ENCODE results near the gene AHR.

AHR gene

GRCh38 chr7:17298102-17298839, at the start of gene AHR:
AHR (plus strand) TSS chr7:17298652; CDS start chr7:17299265, 613 bp downstream.
- peak; percentile 91 for DNase-seq

DNA sequence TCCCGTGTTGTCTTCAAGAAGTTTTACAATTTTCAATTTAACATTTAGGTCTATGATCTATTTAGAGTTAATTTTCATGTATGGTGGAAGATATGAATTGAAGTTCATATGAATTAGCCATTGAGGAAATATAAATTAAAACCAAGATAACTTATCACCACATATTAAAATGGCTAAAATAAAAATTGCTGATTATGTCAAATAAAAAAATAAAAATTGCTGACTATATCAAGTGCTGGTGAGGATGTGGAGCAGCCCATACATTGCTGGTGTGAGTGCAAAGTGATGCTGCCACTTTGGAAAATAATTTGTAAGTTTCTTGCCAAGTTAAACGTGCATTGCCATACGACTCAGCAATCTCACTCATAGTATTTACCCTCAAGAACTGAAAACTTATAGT, 44.6 kb upstream of the AHR start:
- no peak for DNase-seq

GRCh38 chr7:17255926-17256325, 42.5 kb upstream of the AHR start:
- DNase-seq = no peak

DNA sequence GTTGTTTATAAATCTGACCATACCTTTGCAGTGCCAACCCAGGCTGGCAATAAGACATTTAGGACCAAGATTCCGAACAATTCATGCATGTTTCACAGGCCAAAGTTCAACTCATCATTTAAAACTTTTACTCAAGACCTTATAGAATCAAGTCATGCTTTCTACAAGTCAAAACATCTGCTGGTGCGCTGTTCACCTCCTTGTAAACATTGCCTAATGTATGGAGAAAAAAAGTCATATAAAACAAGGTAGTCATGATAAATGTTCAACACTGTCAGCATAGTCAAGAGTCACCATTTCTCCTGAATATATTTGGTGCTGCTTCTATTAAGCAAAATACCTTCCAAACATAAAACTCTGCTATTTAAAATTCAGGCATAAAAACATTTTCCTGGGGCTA, 42.1 kb upstream of the AHR start:
- no peak for DNase-seq

DNA sequence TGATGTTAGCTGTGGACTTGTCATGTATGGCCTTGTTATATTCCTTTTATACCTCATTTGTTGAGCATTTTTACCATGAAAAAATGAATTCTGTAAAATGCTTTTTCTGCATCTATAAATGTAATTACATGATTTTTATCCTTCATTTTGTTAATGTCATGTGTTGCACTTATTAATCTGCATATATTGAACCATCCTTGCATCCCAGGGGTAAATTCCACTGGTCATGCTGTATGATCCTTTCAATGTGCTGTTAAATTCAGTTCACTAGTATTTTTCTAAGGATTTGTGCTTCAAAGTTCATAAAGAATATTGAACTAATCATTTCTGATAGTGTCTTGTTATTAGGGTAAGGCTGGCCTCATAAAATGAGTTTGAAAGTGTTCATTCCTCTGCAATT, 31.9 kb upstream of the AHR start:
- DNase-seq = no peak

DNA sequence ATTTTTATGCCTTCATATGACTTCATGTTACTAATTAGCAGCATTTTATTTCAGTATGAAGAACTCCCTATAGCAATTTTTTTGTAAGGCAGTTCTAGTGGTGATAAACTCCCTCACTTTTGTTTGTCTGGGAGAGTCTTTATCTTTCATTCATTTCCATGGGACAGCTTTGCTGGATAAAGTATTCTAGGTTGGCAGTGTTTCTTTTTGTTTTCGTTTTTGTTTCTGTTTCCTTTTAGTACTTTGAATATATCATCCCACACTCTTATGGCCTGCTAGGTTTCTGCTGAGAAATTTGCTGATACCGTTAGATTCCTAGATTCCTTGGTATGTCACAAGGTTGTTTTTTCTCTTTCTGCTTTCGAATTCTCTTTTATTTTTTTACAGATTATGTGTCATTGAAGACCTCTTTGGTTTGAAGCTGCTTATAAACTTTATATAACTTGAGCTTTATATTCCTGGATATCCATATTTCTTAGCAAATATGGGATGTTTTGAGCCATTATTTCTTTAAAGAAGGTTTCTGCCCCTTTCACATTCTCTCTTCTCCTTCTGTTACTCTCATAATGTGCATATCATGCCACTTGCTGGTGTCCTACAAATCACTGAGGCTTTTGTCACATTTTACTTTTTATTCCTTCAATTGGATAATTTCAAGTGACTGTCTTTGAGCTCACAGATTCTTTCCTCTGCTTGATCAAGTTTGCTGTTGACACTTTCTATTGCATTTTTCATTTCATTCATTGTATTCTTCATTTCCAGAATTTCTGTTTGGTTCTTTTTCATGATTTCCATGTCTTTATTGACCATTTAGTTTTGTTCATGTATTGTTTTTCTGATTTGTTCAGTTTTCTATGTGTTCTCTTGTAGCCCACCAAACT, 28.9 kb upstream of the AHR start:
- DNase-seq = no peak

GRCh38 chr7:17274551-17275245, 23.8 kb upstream of the AHR start:
- DNase-seq = no peak

DNA sequence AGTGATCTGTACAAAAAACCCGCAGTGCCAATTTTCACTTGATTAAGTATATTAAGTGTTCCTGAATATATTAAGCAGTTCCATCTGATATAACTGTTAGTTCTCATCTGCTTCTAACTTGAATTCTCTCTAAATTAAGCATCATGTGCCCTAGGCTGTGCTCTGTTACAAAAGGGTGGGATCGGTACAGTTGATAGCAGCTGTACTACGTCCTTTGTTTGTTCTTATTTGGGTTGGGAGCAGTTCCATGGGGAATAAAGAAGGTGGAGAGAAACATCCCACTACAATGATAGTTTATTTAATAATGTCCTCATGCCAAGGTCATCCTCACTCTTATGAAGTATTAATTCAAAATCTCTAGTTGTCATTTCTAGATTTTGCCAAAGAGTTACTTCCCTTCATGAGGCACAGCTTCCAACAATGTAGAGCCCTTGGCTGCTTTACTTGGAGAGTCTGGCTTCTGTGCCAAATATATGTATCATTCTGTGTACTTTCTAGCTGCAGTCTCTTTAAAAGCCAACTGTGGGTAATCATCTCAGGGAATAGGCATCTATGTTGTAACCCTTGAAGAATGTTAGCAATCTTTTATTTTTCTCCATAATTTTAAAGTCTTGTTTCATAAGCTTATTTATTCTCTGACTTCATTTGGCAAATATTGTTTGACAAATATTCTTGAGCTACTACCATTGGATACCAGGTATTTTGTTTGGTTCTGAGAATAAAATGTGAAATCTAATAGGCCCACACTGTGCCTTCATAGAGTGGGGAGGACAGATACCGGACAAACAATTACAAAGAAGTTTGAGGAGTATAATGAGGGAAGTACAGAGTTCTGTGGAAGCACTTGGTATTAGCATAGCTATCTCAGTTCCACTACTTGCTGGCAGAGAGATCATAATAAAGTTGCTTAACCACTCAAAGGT, 22.4 kb upstream of the AHR start:
- DNase-seq = no peak

- DNase-seq = no peak
Observed at GRCh38 chr7:17279061-17279460, 19.4 kb upstream of the AHR start.

- no peak for DNase-seq
Observed at GRCh38 chr7:17289074-17289645, 9.3 kb upstream of the AHR start.

DNA sequence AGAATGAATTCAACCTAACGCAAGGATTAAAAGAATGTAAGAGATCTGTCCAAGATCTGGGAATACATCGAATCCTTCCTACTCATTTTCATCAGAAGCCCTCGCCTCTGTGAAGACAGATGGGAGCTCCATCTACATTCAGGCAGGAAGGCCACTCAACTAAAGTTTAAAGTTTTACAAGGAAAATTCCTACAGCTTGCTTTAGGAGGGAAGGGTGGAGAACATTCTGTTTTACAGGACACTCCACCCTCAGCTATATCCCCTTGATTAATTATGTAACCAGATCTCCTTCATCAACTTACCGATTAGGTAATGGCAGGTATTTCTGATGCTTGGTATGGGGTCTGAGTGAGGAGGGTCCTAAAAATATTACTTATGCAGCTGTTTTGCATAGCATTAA, 5.6 kb upstream of the AHR start:
- no peak for DNase-seq

- no peak for DNase-seq
Observed at GRCh38 chr7:17293481-17293880, 5.0 kb upstream of the AHR start.

DNA sequence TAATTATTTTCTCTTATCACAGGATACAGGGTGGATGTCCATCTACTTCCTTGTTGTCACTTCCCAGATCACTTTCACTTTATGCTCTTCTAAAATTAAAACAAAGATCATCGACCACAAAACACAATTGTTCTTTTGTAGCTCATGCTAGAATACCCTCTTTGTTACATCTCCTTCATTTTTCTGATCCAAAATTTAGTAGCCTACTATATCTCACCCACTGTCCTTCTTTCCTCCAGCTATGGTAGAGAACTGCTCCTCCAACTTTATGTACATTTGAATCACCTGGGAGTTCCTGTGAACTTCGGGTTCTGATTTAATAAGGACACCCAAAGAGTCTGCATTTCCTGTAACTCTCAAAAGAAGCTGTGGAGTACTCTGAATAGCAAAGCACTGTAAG, 1.2 kb upstream of the AHR start:
- no peak for DNase-seq

DNA sequence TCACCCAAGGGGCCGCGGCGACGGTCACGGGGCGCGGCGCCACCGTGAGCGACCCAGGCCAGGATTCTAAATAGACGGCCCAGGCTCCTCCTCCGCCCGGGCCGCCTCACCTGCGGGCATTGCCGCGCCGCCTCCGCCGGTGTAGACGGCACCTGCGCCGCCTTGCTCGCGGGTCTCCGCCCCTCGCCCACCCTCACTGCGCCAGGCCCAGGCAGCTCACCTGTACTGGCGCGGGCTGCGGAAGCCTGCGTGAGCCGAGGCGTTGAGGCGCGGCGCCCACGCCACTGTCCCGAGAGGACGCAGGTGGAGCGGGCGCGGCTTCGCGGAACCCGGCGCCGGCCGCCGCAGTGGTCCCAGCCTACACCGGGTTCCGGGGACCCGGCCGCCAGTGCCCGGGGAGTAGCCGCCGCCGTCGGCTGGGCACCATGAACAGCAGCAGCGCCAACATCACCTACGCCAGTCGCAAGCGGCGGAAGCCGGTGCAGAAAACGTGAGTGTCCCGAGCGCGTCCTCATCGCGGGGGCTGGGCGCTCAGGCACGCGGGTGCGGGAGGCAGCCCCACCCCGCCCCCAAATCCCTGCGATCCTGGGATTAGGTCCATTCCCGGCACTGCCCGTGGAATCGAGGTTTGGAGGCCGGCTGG, 509 bp downstream of the AHR start:
- DNase-seq = peak; percentile 70

GRCh38 chr7:17299483-17299991, 1.1 kb downstream of the AHR start:
- peak; percentile 12 for DNase-seq

DNA sequence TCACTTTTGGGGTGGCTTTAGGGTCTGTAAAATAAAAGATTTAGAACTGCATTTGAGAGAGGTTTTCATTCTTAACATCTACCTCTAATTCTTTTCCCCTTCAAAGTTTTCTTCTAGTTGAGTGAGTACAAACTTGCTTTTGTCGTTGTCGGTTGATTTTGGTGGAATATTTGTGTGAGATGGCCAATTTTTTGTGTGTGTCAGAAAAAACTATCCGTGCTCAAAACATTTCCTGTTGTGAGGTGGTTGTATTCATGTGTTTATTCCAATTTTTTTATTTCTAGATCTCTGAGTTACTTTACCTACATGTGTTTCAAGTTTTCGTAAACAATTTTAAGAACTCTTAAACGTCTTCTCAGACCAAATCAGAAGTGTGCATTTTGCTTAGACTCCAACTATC, 1.6 kb downstream of the AHR start:
- DNase-seq = no peak

DNA sequence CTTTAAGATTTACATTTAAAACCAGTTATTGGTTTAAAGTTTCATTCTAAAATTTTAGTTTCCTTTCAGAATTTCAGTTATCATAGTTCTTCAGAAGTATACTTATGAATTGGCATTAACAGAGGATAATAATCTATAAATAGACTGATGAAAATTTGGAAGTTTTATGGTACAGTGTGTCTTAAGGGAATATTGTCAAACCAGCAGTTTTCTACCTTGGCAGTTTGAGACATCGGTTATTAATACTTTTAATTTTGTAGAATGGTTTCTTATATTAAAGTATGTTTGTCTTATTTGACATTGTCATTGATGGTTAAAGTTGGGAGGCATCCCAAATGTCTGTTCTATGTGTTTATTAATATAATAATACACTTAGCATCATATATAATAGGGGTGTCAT, 2.0 kb downstream of the AHR start:
- DNase-seq = no peak

DNA sequence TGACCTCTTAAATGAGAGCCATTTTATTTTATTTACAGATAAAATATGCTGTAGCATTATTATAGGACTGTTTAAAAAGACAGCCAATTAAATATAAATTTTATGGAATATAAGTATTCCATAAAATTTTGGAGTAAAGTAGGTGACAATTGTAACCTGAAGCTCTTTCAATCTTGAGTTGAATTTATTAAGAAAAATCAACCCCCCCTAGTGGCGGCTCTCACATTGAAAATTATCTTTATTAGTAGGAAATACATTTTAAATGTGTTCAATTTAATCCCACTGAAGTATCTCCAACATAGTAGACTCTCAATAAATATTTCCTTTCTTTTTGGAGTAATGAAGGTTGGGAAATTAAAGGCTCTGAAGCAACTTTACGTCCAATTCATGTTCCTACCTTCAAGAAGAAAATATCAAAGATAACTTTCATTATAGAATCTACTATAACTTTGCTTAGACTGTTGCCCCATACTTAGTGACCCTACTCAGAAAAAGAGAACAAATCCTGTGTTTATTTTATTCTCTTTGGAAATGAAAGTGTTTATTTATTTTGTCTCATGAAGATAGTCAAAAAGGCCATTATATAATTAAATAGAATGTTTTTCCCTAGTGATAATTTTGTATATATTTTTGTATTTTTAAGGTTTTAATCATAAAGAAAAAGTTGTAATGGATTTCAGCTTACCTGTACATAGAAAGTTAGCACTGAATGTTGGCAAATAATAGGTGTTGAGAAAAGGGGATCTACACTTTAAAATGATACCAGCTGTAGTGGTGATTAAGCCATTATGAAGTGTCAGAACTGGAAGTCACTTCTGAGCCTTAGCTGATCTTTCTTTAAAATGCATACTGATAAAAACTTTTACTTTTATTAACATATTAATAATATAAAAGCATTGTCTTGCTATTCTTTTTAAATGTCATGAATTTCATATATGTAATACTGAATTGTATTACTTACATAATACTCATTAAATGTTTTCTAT, 3.3 kb downstream of the AHR start:
- peak; percentile 45 for DNase-seq

GRCh38 chr7:17302575-17303142, 4.2 kb downstream of the AHR start:
- no peak for DNase-seq

DNA sequence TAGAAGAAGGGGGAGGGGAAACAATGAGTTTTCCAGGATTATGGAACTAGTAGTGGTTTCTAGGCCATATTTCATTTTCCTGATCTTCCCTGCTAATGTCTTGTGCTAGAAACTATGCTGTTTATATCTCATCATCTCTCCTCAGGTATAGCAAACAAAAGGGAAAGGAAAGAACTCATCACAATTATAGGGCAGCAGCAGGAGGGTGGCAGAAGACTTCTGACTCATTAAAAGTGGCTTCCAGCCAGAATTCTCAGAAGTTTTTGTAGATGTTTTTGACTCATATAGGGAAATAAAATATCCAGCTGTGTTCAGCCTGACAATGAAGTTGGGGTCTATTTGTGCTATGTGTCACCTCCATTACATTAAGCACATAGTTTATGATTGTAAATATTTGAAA, 6.5 kb downstream of the AHR start:
- DNase-seq = peak; percentile 15
